GM12878 (cell line): ENCODE data around the gene TMEM11. TPM values are rescaled to one million over a fixed set of nuclear protein-coding genes. Genes with fewer than 3 reads are reported as not detected.

ENCODE experiments used
- ATAC-seq: fragments of 200-7000 bp; cut with Tn5 transposase; 3 replicates; pipeline ENCODE4 v1.9.1; 2020; ENCODE audit warnings: mild to moderate bottlenecking, moderate library complexity
- BruUV-seq: library from RNA; stranded (reverse); fragments of 400-500 nt; replicated peaks from 2 replicates; lab custom pipeline; 2021; lab: Mats Ljungman, UMichigan
- CTCF ChIA-PET: fragments of 300-600 bp; sonication (Branson Sonifier 250); formaldehyde crosslinking; extraction: SDS; loops from one replicate; lab custom pipeline; 2021; ENCODE audit warnings: inconsistent platforms; lab: Yijun Ruan, JAX
- POLR2A ChIA-PET: fragments of 350-600 bp; formaldehyde crosslinking; extraction: SDS; loops from one replicate; lab custom pipeline; 2021; ENCODE audit warnings: inconsistent platforms; lab: Charles Lee
- RAD21 ChIA-PET: fragments of 300-600 bp; sonication (Branson Sonifier 250); formaldehyde crosslinking; loops from one replicate; lab custom pipeline; 2023; ENCODE audit warnings: antibody characterized with exemption; ENCODE audit not compliant: unreplicated experiment; lab: Charles Lee
- SMC1A ChIA-PET: fragments of 300-600 bp; sonication (Branson Sonifier 250); formaldehyde crosslinking; loops from one replicate; lab custom pipeline; 2023; ENCODE audit not compliant: unreplicated experiment, uncharacterized antibody; lab: Charles Lee
- DNase-seq: peaks from one replicate; pipeline ENCODE4 v3.0.0-alpha.2; 2011; ENCODE audit warnings: low read depth, low spot score
- FAIRE-seq: peaks from 3 replicates; lab custom pipeline; 2011; peaks lifted over from hg19 to GRCh38; lab: Jason Lieb, UNC
- H2AFZ ChIP-seq: 2 replicates; pipeline ENCODE4 v1.6.0; 2011; ENCODE audit warnings: low read depth, low read length, control low read depth; ENCODE audit not compliant: control insufficient read depth
- H3K27ac ChIP-seq: 2 replicates; pipeline ENCODE4 v1.5.1; 2011; ENCODE audit warnings: control low read depth; ENCODE audit not compliant: control insufficient read depth, insufficient read depth
- H3K27me3 ChIP-seq, 2 experiments: replicated peaks in 1 of 2; 2 replicates each; pipeline versions ENCODE4 v1.6.0 to v1.6.1; 2011; ENCODE audit warnings: low read length in 1 of 2; ENCODE audit not compliant: control insufficient read depth in 2 of 2, insufficient read depth in 2 of 2
- H3K36me3 ChIP-seq, 2 experiments: 2 replicates each; pipeline ENCODE4 v1.5.1; 2011; ENCODE audit warnings: low read length in 1 of 2; ENCODE audit not compliant: control insufficient read depth in 2 of 2, insufficient read depth in 2 of 2
- H3K4me1 ChIP-seq: 2 replicates; pipeline ENCODE4 v1.6.1; 2011; ENCODE audit warnings: mild to moderate bottlenecking, low read length, moderate library complexity, mixed read lengths; ENCODE audit not compliant: control insufficient read depth, insufficient read depth
- H3K4me2 ChIP-seq: 2 replicates; pipeline ENCODE4 v1.6.0; 2011; ENCODE audit warnings: control low read depth; ENCODE audit not compliant: control insufficient read depth, insufficient read depth
- H3K4me3 ChIP-seq: fragments of 200-600 bp; sonication (generic); 2 replicates; pipeline ENCODE4 v1.5.1; 2016
- H3K79me2 ChIP-seq: 2 replicates; pipeline ENCODE4 v1.6.0; 2011; ENCODE audit warnings: low read length; ENCODE audit not compliant: control insufficient read depth, insufficient read depth
- H3K9ac ChIP-seq: 2 replicates; pipeline ENCODE4 v1.8.0; 2011; ENCODE audit warnings: low read length, control low read depth, mixed read lengths; ENCODE audit not compliant: control insufficient read depth, insufficient read depth
- H3K9me3 ChIP-seq: replicated peaks from 3 replicates; pipeline ENCODE4 v1.5.1; 2011; ENCODE audit warnings: mild to moderate bottlenecking, low read length; ENCODE audit not compliant: control insufficient read depth, insufficient read depth
- H4K20me1 ChIP-seq: 2 replicates; pipeline ENCODE4 v1.6.0; 2011; ENCODE audit not compliant: control insufficient read depth, insufficient read depth
- BRCA1 ChIP-seq: IDR thresholded peaks from 2 replicates; pipeline ENCODE4 v1.6.1; 2011; ENCODE audit warnings: low read depth, low read length, improper control_type of control experiment
- CBX3 ChIP-seq: fragments of 200-600 bp; sonication (generic); IDR thresholded peaks from 2 replicates; pipeline ENCODE4 v1.6.1; 2016; ENCODE audit warnings: low read depth, borderline replicate concordance
- FOXK2 ChIP-seq: fragments of 450-650 bp; IDR thresholded peaks from 2 replicates; pipeline ENCODE4 v1.6.1; 2017; ENCODE audit warnings: mild to moderate bottlenecking, moderate library complexity
- NR2F1 ChIP-seq: fragments of 450-650 bp; conservative IDR thresholded peaks from 2 replicates; pipeline ENCODE4 v1.6.1; 2017; ENCODE audit warnings: mild to moderate bottlenecking
- PAX5 ChIP-seq: IDR thresholded peaks from 2 replicates; pipeline ENCODE4 v1.6.1; 2011; ENCODE audit warnings: low read depth, low read length, borderline replicate concordance
- SIN3A ChIP-seq: IDR thresholded peaks from 2 replicates; pipeline ENCODE4 v1.6.1; 2012; ENCODE audit warnings: low read depth, low read length, improper control_type of control experiment
- WGBS: methylation state at CpG from one replicate; pipeline ENCODE4 v1.1.6; 2016; ENCODE audit warnings: low lambda C conversion rate; ENCODE audit not compliant: insufficient replicate concordance, insufficient coverage; ENCODE audit errors: missing lambda C conversion rate; 5-methylcytosine and 5-hydroxymethylcytosine counted together
- in situ Hi-C: fragments of 300-500 bp; cut with MboI; formaldehyde crosslinking; loops from 9 replicates; pipeline ENCODE4 v1.14.3; 2018; ENCODE audit warnings: mixed read lengths
- intact Hi-C: fragments of 100-400 bp; cut with micrococcal nuclease; formaldehyde crosslinking; loops from one replicate; pipeline ENCODE4 v1.14.2; 2022; ENCODE audit not compliant: unreplicated experiment
- polyA plus RNA-seq, 11 experiments: library from polyadenylated mRNA; depleted of rRNA in 4 of 11; unstranded in 6 of 11; stranded (reverse) in 5 of 11; fragments of >200 nt; fragmentation: Nextera tagmentation in 4 of 11; fragmentation: Illumina TruSeq in 1 of 11; extraction: Ambion mirVana in 4 of 11; extraction: Trizol in 1 of 11; gene quantifications; 1 replicate in 1 of 11; 2 replicates in 10 of 11; pipeline versions ENCODE4 v1.2.1 to v1.2.3, GENCODE V29; 2011 to 2016; ENCODE audit warnings: inconsistent platforms in 2 of 11, missing spikeins in 2 of 11, low read depth in 1 of 11
- total RNA-seq, 4 experiments: library from RNA; depleted of rRNA in 3 of 4; stranded (reverse); fragments of >200 nt in 3 of 4; fragmentation: Illumina TruSeq in 1 of 4; extraction: Trizol in 1 of 4; gene quantifications; 2 replicates each; pipeline versions ENCODE4 v1.2.1 to v1.2.3, GENCODE V29; 2013 to 2021

The TMEM11 gene
- total and polyA plus RNA-seq, 10 of the 15 experiments (the other 5 are each of a cell fraction or from before 2014, with no cell fraction given), result 14.4 to 63.4 (median 27.2) TPM

GRCh38 chr17:21240369-21241055 is 26.6 kb upstream of the TMEM11 start:
- no peak overlapping the region for H2AFZ ChIP-seq
- in situ Hi-C loops, result no loop called here
- H3K9ac ChIP-seq, result no peak overlapping the region
- no peaks in the 10 kb centered on the region for H3K36me3 ChIP-seq
- no peak overlapping the region for H3K4me3 ChIP-seq
- POLR2A ChIA-PET, result no interaction called here
- H3K9me3 ChIP-seq, result no peaks in the 10 kb centered on the region
- FAIRE-seq (no peak), DNase-seq (no peak), ATAC-seq (no peak)
- BruUV-seq, result no TSS peak
- WGBS, result 54% methylated on average over 25 of the region's 25 CpGs
- RAD21 ChIA-PET, result no interaction called here
- H3K27ac ChIP-seq, result no peak overlapping the region
- H3K4me2 ChIP-seq, result no peak overlapping the region
- intact Hi-C loops, result no loop called here
- H3K4me1 ChIP-seq, result no peaks in the 10 kb centered on the region
- SMC1A ChIA-PET, result no interaction called here
- H4K20me1 ChIP-seq, result no peaks in the 10 kb centered on the region
- H3K79me2 ChIP-seq, result no peaks in the 10 kb centered on the region
- CTCF ChIA-PET, result interaction anchor here (0.7 to 1.8 kb wide), 4 partner anchors 25 to 112 kb away, joined by 3 to 5 read pairs (median 4); no protein-coding TSS in a partner anchor
- no peaks in the 10 kb centered on the region for H3K27me3 ChIP-seq
- TF ChIP-seq SIN3A (no peak), PAX5 (no peak), CBX3 (no peak), BRCA1 (no peak), FOXK2 (no peak), NR2F1 (no peak)
